Brain microvascular endothelial cell (primary cell): ENCODE data around the gene NTRK3.

Experiments used
- DNase-seq: peaks from one replicate; pipeline ENCODE4 v3.0.0-alpha.2; 2020
- H3K27ac ChIP-seq: fragments of 250-450 bp; sonication (Bioruptor Pico); 2 replicates; pipeline ENCODE4 v1.5.1; 2020; ENCODE audit warnings: mild to moderate bottlenecking, moderate library complexity
- H3K27me3 ChIP-seq: fragments of 250-450 bp; sonication (Bioruptor Pico); replicated peaks from 2 replicates; pipeline ENCODE4 v1.5.1; 2020; ENCODE audit warnings: mild to moderate bottlenecking
- H3K36me3 ChIP-seq: fragments of 250-450 bp; sonication (Bioruptor Pico); replicated peaks from 2 replicates; pipeline ENCODE4 v1.5.1; 2020; ENCODE audit warnings: mild to moderate bottlenecking
- H3K4me3 ChIP-seq: 2 replicates; pipeline ENCODE4 v1.5.1; 2011; ENCODE audit warnings: low read depth, mild to moderate bottlenecking, control low read depth, low read length, moderate library complexity
- in situ Hi-C: cut with HindIII; loops from 2 replicates; pipeline ENCODE4 v1.10.0; 2017; ENCODE audit warnings: low sequenced_read_pairs, low pct_ligation_motif_present
- TF ChIP-seq, protein P1 (sequence below): IDR thresholded peaks from 2 replicates; pipeline ENCODE4 v1.5.1; 2011; ENCODE audit warnings: low read depth, mild to moderate bottlenecking, moderate library complexity, low read length, control low read depth, inconsistent platforms; ENCODE audit errors: missing control alignments

The NTRK3 gene

DNA sequence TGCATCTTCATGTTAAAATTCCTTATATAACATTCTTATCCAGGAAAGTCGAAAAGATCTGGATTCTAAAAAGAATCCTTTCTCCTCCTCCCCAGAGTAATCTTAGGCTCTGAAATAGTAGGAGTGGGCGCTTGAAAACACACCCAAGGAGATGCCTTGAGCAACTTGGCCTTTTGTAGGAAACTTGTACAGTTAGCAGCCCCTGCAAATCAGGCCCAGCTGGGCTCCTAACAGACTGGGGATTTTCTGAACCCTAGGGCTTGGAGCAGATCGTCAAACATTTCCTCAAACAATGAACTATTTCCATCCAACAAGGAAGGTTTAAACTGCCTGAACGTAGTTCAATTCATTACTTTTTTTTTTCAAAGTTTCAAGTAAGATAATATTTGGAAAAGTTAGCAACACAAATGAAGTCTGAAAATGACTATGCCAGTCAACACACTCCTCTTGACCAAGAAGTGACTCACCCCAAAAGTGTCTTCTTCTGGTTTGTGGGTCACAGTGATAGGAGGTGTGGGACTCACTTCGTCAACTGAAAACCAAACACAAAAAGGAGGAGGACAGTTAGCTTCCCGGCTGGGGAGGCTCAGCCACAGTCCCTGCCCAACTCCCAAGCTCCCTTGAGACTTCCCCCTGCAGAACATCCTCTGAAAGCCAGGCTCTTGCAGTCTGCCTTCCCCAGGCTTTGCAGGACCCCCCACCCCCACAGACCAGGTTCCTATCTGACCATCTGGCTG lies 129.7 kb downstream of the NTRK3 start:
- H3K4me3 ChIP-seq = no peak overlapping the region
- TF ChIP-seq, protein P1, sequence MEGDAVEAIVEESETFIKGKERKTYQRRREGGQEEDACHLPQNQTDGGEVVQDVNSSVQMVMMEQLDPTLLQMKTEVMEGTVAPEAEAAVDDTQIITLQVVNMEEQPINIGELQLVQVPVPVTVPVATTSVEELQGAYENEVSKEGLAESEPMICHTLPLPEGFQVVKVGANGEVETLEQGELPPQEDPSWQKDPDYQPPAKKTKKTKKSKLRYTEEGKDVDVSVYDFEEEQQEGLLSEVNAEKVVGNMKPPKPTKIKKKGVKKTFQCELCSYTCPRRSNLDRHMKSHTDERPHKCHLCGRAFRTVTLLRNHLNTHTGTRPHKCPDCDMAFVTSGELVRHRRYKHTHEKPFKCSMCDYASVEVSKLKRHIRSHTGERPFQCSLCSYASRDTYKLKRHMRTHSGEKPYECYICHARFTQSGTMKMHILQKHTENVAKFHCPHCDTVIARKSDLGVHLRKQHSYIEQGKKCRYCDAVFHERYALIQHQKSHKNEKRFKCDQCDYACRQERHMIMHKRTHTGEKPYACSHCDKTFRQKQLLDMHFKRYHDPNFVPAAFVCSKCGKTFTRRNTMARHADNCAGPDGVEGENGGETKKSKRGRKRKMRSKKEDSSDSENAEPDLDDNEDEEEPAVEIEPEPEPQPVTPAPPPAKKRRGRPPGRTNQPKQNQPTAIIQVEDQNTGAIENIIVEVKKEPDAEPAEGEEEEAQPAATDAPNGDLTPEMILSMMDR = no peak
- no peak overlapping the region for H3K27ac ChIP-seq
- no peaks in the 10 kb centered on the region for H3K27me3 ChIP-seq
- no peaks in the 10 kb centered on the region for H3K36me3 ChIP-seq
- in situ Hi-C loops = no loop called here
- DNase-seq = no peak

DNA sequence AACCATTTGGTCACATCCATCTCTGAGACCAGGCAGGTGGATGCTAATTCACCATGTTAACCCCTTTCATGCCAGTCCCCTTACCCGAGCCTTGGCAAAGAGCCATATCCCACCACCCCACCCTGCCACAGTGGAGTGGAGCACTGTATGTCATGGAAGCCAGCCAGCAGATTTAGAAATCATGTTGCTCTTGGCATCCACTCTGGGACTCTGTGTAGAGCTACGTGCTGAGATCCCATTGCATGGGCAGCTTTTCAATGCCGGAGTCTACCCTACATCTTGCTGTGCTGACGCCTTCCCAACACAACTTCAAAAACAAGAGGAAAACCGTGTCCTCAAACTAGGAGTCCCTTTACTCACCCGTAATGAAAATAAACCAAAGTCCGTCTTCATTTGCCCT lies 131.0 kb downstream of the NTRK3 start:
- in situ Hi-C loops = no loop called here
- Histone ChIP-seq H3K4me3 (no peak overlapping the region), H3K36me3 (no peaks in the 10 kb centered on the region), H3K27ac (no peak overlapping the region), H3K27me3 (no peaks in the 10 kb centered on the region)
- DNase-seq = no peak
- TF ChIP-seq, protein P1 = no peak

DNA sequence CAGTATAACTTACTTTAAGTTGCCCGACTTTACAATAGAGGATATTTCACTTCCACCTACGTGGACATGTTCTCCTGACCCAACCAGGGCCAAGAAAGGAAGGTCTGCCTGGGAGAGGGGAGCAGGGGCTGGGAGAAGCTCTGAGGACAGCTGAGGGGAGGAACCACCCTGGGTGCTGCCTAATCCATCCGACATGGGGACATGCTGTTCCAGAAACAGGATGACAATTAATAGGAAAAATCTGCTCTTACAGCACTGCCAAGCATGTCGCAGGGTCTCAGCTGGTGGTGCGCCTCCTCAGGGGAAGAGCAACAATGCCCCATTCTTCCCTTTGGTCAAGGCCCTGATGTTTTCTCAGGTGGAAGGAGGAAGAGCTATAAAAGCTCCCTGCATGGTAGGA lies 132.3 kb downstream of the NTRK3 start:
- no peaks in the 10 kb centered on the region for H3K36me3 ChIP-seq
- in situ Hi-C loops = no loop called here

DNA sequence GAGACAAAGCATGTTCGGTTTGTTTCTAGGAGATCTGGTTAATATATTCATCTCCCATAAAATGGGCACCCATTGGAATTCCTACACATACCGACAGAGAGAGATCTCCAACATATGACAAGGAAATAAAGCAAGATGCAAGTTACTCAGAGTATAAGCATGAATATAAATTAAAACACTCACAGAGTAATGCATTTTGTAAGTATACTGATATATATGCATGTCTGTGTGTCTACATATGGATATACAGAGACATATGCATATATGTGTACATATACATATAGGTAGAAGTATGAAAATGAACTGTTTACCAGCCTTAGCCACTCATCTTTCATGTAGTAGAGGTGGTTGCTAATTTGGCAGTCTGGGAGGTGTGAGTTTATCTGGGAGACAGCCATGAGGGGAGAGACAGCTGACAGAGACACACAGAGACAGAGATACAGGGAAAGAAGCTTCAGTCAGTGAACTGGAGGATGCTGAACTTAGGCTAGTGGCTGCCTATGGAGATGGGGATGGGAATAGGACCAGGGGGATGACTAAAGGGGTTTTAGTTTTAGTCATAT lies 134.5 kb downstream of the NTRK3 start:
- TF ChIP-seq, protein P1 = no peak
- in situ Hi-C loops = no loop called here
- no peak for DNase-seq
- H3K27me3 ChIP-seq = no peaks in the 10 kb centered on the region
- H3K27ac ChIP-seq = no peak overlapping the region
- no peaks in the 10 kb centered on the region for H3K36me3 ChIP-seq
- H3K4me3 ChIP-seq = no peak overlapping the region

More for the DNA sequence above, 132.3 kb downstream of the NTRK3 start:
- Histone ChIP-seq H3K27ac (no peak overlapping the region), H3K27me3 (no peaks in the 10 kb centered on the region), H3K4me3 (no peak overlapping the region)
- DNase-seq = no peak
- TF ChIP-seq, protein P1 = no peak

DNA sequence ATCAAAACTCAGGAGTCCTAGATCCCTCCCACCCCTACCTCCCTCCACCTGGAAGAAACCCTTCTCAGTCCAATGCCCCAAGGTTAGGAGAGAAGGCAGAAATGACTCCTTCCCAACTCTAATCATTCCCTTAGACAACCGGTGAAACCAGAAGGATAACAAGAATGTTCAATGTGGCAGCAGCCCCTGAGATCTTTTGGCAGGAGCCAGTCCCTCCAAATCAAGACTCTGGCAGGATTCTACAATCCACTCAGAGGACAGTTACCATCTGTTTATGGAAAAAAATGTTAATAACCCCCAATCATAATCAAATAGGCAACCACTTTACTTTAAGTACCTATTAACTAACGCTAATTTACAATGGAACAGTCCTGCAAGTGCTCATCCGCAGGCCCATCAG lies 136.5 kb downstream of the NTRK3 start:
- no peak for DNase-seq
- no peaks in the 10 kb centered on the region for H3K27me3 ChIP-seq
- TF ChIP-seq, protein P1 = no peak
- H3K27ac ChIP-seq = no peak overlapping the region
- no peak overlapping the region for H3K4me3 ChIP-seq
- H3K36me3 ChIP-seq = no peaks in the 10 kb centered on the region
- in situ Hi-C loops = no loop called here
